ENCODE results near the gene ADAM12. TPM values are rescaled to one million over a fixed set of nuclear protein-coding genes. Genes with fewer than 3 reads are reported as not detected.

Gene ADAM12
- total RNA-seq, 2 donors from 2014 or later = 0.14 to 1.9 TPM

DNA sequence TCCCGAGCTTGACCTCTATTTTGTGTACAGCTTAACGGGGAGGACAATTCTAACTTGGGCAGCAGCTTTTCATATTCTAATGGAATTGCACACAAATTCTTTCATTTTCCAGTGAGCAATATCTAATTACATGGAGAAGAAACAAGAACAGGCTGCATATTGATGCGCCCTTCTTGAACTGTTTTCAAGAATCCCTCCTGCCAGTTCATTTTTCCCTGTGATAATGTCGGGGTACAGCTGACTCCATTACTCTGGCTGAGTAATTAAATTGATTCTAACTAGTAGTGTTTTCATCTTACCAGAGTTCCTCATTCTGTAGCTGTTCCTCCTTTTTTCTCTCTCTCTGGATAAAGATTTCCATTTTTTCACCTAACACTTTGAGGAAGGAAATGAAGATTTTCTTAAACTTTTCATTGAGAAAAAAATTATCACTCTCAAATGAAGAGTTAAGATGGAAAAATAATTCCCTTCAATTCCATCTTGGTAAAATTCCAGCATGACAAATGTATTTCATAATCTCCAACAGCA is 301.1 kb downstream of the ADAM12 start:
- intact Hi-C loops (cut with DNase I) = no loop called here
- H3K27me3 ChIP-seq (replicated peaks; ENCODE audit: insufficient read depth) = no peaks in the 10 kb centered on the region
- no peaks in the 10 kb centered on the region for H3K36me3 ChIP-seq
- H3K4me3 ChIP-seq = no peak overlapping the region
- H3K27ac ChIP-seq = no peak overlapping the region
- H3K4me1 ChIP-seq (replicated peaks) = no peaks in the 10 kb centered on the region
- DNase-seq (ENCODE audit: low spot score) = no peak
- H3K9me3 ChIP-seq = no peaks in the 10 kb centered on the region
- TF ChIP-seq POLR2AphosphoS5 (IDR thresholded peaks at IDR 0.05) (no peak), POLR2A (IDR thresholded peaks at IDR 0.05) (no peak)
- TF ChIP-seq, protein P1, sequence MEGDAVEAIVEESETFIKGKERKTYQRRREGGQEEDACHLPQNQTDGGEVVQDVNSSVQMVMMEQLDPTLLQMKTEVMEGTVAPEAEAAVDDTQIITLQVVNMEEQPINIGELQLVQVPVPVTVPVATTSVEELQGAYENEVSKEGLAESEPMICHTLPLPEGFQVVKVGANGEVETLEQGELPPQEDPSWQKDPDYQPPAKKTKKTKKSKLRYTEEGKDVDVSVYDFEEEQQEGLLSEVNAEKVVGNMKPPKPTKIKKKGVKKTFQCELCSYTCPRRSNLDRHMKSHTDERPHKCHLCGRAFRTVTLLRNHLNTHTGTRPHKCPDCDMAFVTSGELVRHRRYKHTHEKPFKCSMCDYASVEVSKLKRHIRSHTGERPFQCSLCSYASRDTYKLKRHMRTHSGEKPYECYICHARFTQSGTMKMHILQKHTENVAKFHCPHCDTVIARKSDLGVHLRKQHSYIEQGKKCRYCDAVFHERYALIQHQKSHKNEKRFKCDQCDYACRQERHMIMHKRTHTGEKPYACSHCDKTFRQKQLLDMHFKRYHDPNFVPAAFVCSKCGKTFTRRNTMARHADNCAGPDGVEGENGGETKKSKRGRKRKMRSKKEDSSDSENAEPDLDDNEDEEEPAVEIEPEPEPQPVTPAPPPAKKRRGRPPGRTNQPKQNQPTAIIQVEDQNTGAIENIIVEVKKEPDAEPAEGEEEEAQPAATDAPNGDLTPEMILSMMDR (IDR thresholded peaks at IDR 0.05) = no peak
- 77% methylated on average over 4 of the region's 4 CpGs for WGBS

DNA sequence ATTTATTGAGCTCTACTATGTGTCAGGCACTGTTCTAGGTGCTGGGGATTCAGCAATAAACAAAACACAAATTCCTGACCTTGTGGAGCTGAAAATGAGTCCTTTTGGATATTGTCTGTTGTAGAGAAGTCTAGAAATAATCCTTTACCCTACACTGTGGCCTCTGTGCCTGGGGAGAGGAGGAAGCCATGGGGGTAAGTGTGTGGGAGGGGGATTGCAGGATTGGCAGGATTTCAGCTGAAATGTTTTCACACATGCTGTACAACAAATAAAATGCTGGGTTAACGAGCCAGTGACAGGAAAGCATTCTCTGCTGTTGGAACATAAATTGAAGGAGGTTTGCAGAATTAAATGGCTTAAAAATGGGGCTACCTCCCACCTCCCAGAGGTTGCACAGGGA is 302.5 kb downstream of the ADAM12 start:
- Histone ChIP-seq H3K27me3 (replicated peaks; ENCODE audit: insufficient read depth) (no peaks in the 10 kb centered on the region), H3K27ac (no peak overlapping the region), H3K36me3 (no peaks in the 10 kb centered on the region), H3K4me1 (replicated peaks) (no peaks in the 10 kb centered on the region), H3K9me3 (no peaks in the 10 kb centered on the region), H3K4me3 (no peak overlapping the region)
- 68% methylated on average over 1 of the region's 1 CpG for WGBS
- TF ChIP-seq, protein P1 (IDR thresholded peaks at IDR 0.05) = no peak
- TF ChIP-seq POLR2A (IDR thresholded peaks at IDR 0.05) = no peak
- TF ChIP-seq POLR2AphosphoS5 (IDR thresholded peaks at IDR 0.05) = no peak
- DNase-seq (ENCODE audit: low spot score) = no peak
- intact Hi-C loops (cut with DNase I) = no loop called here

DNA sequence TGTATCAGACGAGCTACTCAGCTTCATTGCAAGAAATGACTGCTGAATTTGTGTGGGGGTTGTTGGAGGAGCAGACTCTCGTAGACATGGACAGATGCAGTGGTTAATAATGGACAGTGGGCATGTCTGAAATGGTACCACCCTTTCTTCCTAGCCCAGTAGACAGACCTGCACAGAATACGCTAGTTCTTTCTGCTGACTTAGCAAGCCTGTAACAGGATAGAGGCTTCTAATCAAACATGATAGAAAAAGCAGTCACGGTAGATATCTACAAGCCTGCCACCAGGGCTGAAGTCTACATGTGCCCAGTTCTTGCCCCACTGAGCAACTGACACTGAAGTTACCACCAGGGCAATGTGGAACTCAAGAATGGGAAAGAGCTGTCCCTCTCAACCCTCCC is 303.9 kb downstream of the ADAM12 start:
- no peak for TF ChIP-seq POLR2A (IDR thresholded peaks at IDR 0.05)
- no peak for TF ChIP-seq POLR2AphosphoS5 (IDR thresholded peaks at IDR 0.05)
- TF ChIP-seq, protein P1 (IDR thresholded peaks at IDR 0.05) = no peak
- Histone ChIP-seq H3K27me3 (replicated peaks; ENCODE audit: insufficient read depth) (no peaks in the 10 kb centered on the region), H3K9me3 (no peaks in the 10 kb centered on the region), H3K36me3 (no peaks in the 10 kb centered on the region), H3K27ac (no peak overlapping the region), H3K4me1 (replicated peaks) (no peaks in the 10 kb centered on the region), H3K4me3 (no peak overlapping the region)
- 92% methylated on average over 4 of the region's 4 CpGs for whole genome bisulfite sequencing
- intact Hi-C loops (cut with DNase I) = no loop called here
- no peak for DNase-seq (ENCODE audit: low spot score)

DNA sequence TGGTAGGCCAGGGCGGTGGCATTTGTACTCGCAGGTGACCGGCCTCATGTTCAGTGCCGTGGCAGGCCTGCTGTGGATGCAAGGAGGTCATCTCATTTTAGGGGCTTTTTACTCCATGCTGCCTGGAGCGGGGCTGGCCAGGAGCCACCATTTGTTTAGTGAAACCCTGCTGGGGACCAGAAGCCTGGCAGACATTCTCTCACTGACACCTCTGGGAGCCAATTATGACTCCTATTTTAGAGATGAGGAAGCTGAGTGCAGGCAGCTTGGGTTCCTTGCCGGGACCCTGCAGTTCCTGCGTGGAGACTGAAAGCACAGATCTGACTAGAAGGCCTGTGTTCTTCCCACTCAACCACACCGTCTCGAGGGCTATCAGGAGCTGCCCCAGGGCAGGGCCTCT is 305.3 kb downstream of the ADAM12 start:
- Histone ChIP-seq H3K36me3 (no peaks in the 10 kb centered on the region), H3K4me1 (replicated peaks) (no peaks in the 10 kb centered on the region), H3K27ac (no peak overlapping the region), H3K9me3 (no peaks in the 10 kb centered on the region), H3K4me3 (no peak overlapping the region), H3K27me3 (replicated peaks; ENCODE audit: insufficient read depth) (no peaks in the 10 kb centered on the region)
- intact Hi-C loops (cut with DNase I) = no loop called here
- no peak for DNase-seq (ENCODE audit: low spot score)
- TF ChIP-seq, protein P1 (IDR thresholded peaks at IDR 0.05) = no peak
- no peak for TF ChIP-seq POLR2AphosphoS5 (IDR thresholded peaks at IDR 0.05)
- TF ChIP-seq POLR2A (IDR thresholded peaks at IDR 0.05) = no peak
- WGBS = 89% methylated on average over 8 of the region's 9 CpGs

DNA sequence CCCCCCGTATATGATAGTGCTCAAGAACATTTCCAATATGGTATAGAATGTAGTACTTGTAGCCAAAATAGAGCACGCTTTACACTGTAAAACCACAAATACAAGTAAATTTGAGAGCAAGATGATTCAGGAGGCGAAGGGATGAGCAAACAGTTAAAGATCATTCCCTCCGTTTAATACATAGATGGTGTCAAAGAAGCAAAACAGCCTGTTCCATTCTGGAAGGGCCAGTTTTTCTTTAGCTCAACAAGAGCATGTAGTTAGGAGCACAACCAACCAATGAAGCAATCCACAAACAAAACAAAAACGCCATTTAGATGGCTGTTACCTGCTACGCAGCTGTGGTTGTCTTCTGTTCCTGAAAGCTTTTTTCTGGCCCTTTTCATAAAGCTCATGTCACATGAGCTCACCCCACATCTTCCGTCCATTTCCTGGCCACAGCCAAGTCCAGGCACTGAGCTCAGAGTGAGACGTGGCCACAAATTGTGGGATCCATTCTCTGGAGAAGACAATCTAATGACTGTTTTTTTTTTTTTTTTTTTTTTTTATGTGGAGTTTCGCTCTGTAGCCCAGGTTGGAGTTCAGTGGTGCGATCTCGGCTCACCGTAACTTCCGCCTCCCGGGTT is 306.3 kb downstream of the ADAM12 start:
- no peaks in the 10 kb centered on the region for H3K27me3 ChIP-seq (replicated peaks; ENCODE audit: insufficient read depth)
- intact Hi-C loops (cut with DNase I) = no loop called here
- H3K36me3 ChIP-seq = no peaks in the 10 kb centered on the region
- H3K4me1 ChIP-seq (replicated peaks) = no peaks in the 10 kb centered on the region
- TF ChIP-seq POLR2AphosphoS5 (IDR thresholded peaks at IDR 0.05) (peak; percentile 45), POLR2A (IDR thresholded peaks at IDR 0.05) (no peak)
- no peak for DNase-seq (ENCODE audit: low spot score)
- no peak overlapping the region for H3K27ac ChIP-seq
- no peak overlapping the region for H3K4me3 ChIP-seq
- H3K9me3 ChIP-seq = no peaks in the 10 kb centered on the region
- 76% methylated on average over 14 of the region's 14 CpGs for WGBS

All from prostate gland (tissue), 2 donors.